Central memory CD8-positive, alpha-beta T cell (primary cell): ENCODE data around the gene CTSC.

ENCODE experiments used
- ATAC-seq: fragments of 150-1000 bp; cut with Tn5 transposase; replicated peaks from 2 replicates; pipeline ENCODE4 v1.10.0; 2022; ENCODE audit warnings: mild to moderate bottlenecking, moderate FRiP score, moderate number of reproducible peaks; ENCODE audit not compliant: poor library complexity, severe bottlenecking; ENCODE audit errors: extremely low read depth
- DNase-seq, 2 donors: peaks; one replicate each; pipeline ENCODE4 v3.0.0; 2021; ENCODE audit warnings: low spot score in 2 of 2
- H3K27ac Mint-ChIP-seq: one replicate; pipeline ENCODE4 v1.8.0; 2022; ENCODE audit warnings: low read depth, mild to moderate bottlenecking, moderate library complexity, mixed read lengths
- H3K27me3 Mint-ChIP-seq: one replicate; pipeline ENCODE4 v1.8.0; 2022; ENCODE audit warnings: mixed read lengths
- H3K36me3 Mint-ChIP-seq: one replicate; pipeline ENCODE4 v1.8.0; 2022; ENCODE audit warnings: mild to moderate bottlenecking, moderate library complexity, mixed read lengths; ENCODE audit not compliant: insufficient read depth
- H3K4me1 Mint-ChIP-seq: one replicate; pipeline ENCODE4 v1.8.0; 2022; ENCODE audit warnings: mixed read lengths
- H3K4me3 Mint-ChIP-seq: one replicate; pipeline ENCODE4 v1.8.0; 2022; ENCODE audit warnings: mild to moderate bottlenecking, moderate library complexity, mixed read lengths
- H3K9me3 Mint-ChIP-seq: one replicate; pipeline ENCODE4 v1.8.0; 2022; ENCODE audit warnings: mixed read lengths

The CTSC gene

DNA sequence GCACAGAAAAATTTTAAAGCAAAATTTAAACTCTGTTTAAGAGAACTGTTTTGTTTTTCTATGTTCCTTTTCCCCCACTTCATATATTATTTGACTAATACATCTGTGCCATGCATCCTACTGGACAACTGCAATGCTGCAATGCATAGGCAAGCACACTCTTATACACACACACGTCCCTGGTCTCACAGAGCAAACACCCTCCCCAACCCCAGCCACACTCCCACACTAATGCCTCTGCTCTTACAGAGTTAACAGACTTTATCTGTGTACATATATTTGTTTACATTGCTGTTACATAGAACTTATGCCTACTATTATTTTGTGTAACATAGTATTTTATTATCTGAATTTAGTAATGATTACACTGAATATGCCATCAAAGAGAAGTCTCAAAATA lies 25.5 kb upstream of the CTSC start:
- H3K27me3 Mint-ChIP-seq = no peaks in the 10 kb centered on the region
- peaks cover 33% of the 10 kb centered on the region for H3K4me1 Mint-ChIP-seq
- H3K4me3 Mint-ChIP-seq = no peak overlapping the region
- H3K36me3 Mint-ChIP-seq = no peaks in the 10 kb centered on the region
- no peak for DNase-seq
- H3K27ac Mint-ChIP-seq = no peak overlapping the region
- no peaks in the 10 kb centered on the region for H3K9me3 Mint-ChIP-seq
- ATAC-seq = no peak

DNA sequence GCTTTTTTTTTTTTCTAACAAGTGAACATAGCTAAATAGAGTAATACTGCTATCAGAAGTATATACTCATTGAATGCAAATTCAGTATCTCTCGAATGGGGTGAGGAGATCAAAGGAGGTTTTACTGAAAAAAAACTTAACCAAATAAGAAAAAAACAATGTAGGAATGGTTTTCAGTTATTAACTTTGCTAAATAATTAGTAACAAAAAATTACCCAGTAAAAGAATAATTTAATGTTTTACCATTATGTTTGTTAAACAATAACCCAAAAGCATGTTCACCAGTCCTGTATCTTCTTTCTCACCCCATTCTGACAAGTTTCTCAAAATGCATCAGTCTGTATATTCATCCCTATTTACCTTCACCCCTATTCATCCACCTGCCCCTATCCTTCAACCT lies 22.6 kb upstream of the CTSC start:
- no peaks in the 10 kb centered on the region for H3K9me3 Mint-ChIP-seq
- no peak overlapping the region for H3K4me3 Mint-ChIP-seq
- peak overlapping the region; percentile 17 for H3K27ac Mint-ChIP-seq
- DNase-seq (no peak), ATAC-seq (no peak)
- no peaks in the 10 kb centered on the region for H3K36me3 Mint-ChIP-seq
- H3K27me3 Mint-ChIP-seq = no peaks in the 10 kb centered on the region
- H3K4me1 Mint-ChIP-seq = peaks cover 40% of the 10 kb centered on the region

DNA sequence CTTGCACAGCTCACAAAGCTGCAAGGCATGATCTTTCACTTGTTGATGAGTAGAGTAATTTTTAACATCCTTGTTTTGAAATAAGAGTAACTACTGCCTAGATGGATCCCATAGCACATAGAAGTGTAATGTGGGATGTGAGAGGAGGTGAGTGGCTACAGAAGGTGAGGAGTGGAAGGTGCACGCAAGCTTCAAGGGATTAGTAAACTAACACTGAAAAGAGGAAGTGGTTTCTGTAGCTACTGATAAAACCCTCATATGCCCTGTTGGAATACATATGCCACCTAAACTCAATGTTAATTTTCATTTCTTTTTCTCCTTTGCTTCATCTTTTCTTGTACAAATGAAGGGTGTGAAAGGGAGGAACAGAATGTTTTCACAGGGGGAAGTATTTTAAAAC lies 22.0 kb upstream of the CTSC start:
- H3K4me3 Mint-ChIP-seq = peak overlapping the region; percentile 29
- ATAC-seq (peak; percentile 57), DNase-seq (no peak)
- H3K27ac Mint-ChIP-seq = peak overlapping the region; percentile 17
- no peaks in the 10 kb centered on the region for H3K27me3 Mint-ChIP-seq
- no peaks in the 10 kb centered on the region for H3K9me3 Mint-ChIP-seq
- peaks cover 45% of the 10 kb centered on the region for H3K4me1 Mint-ChIP-seq
- H3K36me3 Mint-ChIP-seq = no peaks in the 10 kb centered on the region

DNA sequence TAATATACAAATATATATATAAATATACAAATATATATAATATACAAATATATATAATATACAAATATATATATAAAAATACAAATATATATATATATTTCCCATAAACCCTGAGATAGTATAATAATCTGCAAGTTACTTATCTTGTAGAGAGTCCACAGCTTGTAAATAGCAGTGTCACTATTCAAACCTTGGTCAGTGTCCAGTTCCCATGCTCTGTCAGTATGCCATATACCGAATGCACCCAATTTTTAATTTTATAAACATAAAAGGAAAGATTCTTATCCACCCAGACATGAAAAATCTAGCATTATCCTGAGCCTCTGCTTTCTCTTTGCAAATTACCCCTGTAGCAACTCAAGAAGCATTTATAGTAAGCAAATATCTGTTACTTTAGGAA lies 21.6 kb upstream of the CTSC start:
- Mint-ChIP-seq H3K27me3 (no peaks in the 10 kb centered on the region), H3K27ac (peak overlapping the region; percentile 17), H3K9me3 (no peaks in the 10 kb centered on the region), H3K36me3 (no peaks in the 10 kb centered on the region), H3K4me1 (peaks cover 45% of the 10 kb centered on the region), H3K4me3 (peak overlapping the region; percentile 29)
- ATAC-seq (no peak), DNase-seq (no peak)

DNA sequence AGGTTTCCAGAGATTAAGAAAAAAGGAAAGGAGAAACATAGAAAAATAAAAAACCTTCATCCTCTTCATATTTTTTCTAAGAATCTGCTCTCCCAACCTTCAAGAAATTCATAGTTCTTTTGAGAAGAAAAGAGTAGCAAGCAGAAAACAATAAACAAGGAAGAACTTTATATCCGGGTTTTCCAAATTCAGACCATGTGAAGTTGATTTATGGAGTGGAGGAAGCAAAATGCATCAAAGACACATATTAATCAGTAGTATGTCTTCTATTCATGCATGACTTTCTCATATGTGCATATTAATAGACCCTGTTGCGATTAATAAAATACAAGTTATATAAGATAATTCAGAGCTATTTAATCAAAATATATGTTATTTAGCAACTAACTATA lies 20.5 kb upstream of the CTSC start:
- Mint-ChIP-seq H3K4me1 (peaks cover 44% of the 10 kb centered on the region), H3K27ac (peak overlapping the region; percentile 86), H3K36me3 (no peaks in the 10 kb centered on the region), H3K9me3 (no peaks in the 10 kb centered on the region), H3K4me3 (peak overlapping the region; percentile 50), H3K27me3 (no peaks in the 10 kb centered on the region)
- no peak for DNase-seq
- ATAC-seq = no peak

DNA sequence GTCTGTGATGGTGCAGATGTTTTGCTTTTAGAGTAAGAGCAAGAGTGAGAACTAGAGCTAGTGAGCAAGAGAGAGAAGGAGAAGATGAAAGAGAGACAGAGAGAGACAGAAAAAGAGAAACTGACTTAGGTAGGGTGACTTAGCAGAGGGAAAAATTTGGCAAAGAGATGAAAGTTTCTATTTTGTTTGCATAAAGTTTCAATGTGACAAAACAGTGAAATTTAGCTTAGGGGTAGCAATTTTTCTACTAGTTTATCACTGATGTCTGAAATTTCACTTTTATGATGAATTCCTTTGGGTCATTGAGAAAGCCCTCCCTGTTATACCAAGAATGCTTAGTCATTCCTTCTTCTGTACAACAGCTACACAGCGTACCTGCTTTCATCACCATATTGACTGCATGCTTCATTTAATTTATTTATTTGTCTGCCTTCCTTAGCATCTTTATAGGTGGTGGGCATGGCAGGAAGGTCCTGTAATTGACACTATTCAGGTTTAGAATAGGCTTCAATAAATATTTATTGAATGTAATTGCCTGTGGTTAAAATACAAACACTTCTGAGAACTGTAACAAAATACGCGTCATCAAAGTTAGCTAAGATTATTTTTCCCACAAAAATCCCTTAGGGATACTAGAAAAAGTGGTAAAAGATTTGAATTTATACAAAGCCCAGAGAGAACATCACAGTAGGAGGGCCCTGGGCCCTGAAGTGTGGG lies 19.9 kb upstream of the CTSC start:
- Mint-ChIP-seq H3K36me3 (no peaks in the 10 kb centered on the region), H3K4me3 (peak overlapping the region; percentile 50), H3K9me3 (no peaks in the 10 kb centered on the region), H3K4me1 (peaks cover 44% of the 10 kb centered on the region), H3K27me3 (no peaks in the 10 kb centered on the region), H3K27ac (peak overlapping the region; percentile 86)
- DNase-seq = no peak
- ATAC-seq = no peak

DNA sequence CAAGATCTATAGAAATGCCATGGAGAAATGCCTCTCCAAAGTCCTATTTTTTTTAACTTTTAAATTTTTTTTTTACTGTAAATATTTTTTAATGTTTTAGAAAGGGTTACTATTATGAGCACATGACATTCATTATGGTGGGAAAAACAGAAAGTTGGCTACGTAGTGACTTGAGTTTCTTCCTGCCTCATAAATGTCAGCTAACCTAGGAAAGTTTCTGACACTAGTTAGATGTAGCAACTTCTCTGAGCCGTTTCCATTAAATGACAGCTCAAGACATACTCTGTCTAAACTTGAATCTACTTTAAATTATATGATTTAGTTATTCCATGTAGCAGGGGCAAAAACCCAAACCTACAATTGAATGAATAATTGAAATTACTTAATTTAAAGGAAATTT lies 18.4 kb upstream of the CTSC start:
- Mint-ChIP-seq H3K4me1 (peaks cover 44% of the 10 kb centered on the region), H3K4me3 (no peak overlapping the region), H3K9me3 (no peaks in the 10 kb centered on the region), H3K27me3 (no peaks in the 10 kb centered on the region), H3K36me3 (no peaks in the 10 kb centered on the region), H3K27ac (no peak overlapping the region)
- DNase-seq (no peak), ATAC-seq (no peak)

DNA sequence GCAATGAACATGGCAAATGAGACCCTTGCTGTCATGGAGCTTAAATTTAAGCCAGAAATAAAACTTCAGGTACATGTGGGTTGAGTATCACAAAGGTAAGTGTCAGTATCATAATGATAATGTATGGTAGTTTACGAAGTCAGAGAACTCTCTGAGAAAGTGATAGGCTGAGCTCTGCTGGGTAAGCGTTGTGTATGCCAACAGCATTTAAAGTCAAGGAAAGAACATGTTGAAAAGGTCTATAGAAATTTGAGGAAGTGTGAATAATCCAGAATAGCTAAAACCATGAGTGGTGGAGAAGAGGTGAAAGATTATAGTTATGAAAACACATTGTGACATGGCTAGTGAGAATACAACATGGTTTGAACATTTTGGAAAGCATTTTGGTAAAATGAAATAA lies 17.4 kb upstream of the CTSC start:
- H3K9me3 Mint-ChIP-seq = no peaks in the 10 kb centered on the region
- H3K27me3 Mint-ChIP-seq = no peaks in the 10 kb centered on the region
- ATAC-seq (no peak), DNase-seq (no peak)
- peak overlapping the region; percentile 86 for H3K27ac Mint-ChIP-seq
- peak overlapping the region; percentile 36 for H3K4me3 Mint-ChIP-seq
- H3K36me3 Mint-ChIP-seq = no peaks in the 10 kb centered on the region
- peaks cover 37% of the 10 kb centered on the region for H3K4me1 Mint-ChIP-seq

DNA sequence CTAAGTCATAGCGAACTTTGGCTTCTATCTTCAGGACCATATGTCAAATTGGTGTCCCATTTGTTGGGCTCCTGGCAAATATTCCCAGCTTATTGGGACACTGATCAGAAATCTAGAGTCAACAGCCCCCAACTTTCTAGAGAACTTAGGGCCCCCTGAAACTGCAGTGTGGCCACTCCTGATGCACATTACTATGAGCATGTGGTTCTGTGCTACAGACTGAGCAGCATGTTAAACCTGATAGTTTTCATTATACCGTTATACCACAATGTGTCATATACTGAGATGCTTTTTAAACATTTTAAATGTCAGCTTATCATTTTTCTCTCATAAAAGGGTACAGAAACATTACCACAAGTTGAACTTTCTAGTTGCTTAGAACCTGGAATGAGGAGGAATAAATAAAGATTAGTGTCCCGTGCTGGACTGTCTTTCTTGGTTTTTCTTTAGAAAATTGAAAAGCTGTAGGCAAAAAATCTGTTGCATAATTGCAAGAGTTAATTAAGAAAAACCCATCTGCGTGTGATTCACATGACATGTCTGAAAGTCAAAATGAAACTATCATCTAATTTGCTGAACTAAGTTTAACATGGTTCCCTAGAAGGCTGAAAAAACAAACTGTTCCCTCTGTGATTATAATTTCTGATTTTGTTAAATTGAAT lies 16.4 kb upstream of the CTSC start:
- H3K9me3 Mint-ChIP-seq = no peaks in the 10 kb centered on the region
- peak overlapping the region; percentile 86 for H3K27ac Mint-ChIP-seq
- peak; percentile 71 for ATAC-seq

DNA sequence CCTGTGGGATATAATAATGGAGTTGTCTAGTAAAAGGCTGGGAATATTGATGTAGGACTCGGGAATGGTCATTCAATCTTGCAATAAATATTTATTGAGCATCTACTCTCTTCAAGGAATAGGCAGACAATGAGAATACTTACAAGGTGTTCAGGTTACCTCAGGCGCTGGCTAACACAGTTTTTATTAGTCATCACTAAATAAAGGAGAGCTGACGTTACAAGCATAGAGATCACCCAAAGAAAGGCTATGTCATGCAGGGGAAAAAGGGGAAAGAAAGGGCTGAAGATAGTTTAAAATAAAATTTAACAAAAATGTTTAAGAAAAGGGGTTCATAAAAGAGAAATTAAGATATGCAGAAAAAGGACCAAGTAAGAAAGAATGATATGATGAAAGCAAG lies 15.8 kb upstream of the CTSC start:
- DNase-seq (no peak), ATAC-seq (no peak)
- H3K27ac Mint-ChIP-seq = peak overlapping the region; percentile 86
- H3K9me3 Mint-ChIP-seq = no peaks in the 10 kb centered on the region
- H3K4me3 Mint-ChIP-seq = peak overlapping the region; percentile 31
- H3K36me3 Mint-ChIP-seq = no peaks in the 10 kb centered on the region
- H3K4me1 Mint-ChIP-seq = peaks cover 30% of the 10 kb centered on the region
- no peaks in the 10 kb centered on the region for H3K27me3 Mint-ChIP-seq

More for the DNA sequence above, 16.4 kb upstream of the CTSC start:
- Mint-ChIP-seq H3K4me1 (peaks cover 30% of the 10 kb centered on the region), H3K27me3 (no peaks in the 10 kb centered on the region), H3K4me3 (peak overlapping the region; percentile 31), H3K36me3 (no peaks in the 10 kb centered on the region)
- DNase-seq = no peak

DNA sequence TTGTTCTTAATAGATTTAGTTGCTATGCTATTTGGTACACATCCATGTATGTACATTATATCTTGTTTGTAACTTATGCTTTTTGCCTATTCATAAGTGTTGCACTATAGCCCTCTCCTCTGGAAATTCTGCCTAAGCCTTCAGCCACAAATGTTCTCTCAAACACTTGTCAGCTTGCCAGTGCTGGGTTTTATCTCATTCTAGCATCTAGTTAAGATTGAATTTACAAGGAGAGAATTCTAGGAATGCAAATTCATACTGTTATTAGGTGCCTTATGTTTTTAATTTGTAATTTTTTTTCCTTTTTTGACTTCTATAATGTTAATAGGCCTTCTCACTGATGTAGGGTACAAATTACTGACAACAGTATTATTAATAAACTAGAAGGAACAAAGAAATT lies 14.6 kb upstream of the CTSC start:
- Mint-ChIP-seq H3K9me3 (no peaks in the 10 kb centered on the region), H3K27me3 (no peaks in the 10 kb centered on the region), H3K4me3 (no peak overlapping the region), H3K27ac (no peak overlapping the region), H3K4me1 (peaks cover 19% of the 10 kb centered on the region), H3K36me3 (no peaks in the 10 kb centered on the region)
- DNase-seq = no peak
- no peak for ATAC-seq

DNA sequence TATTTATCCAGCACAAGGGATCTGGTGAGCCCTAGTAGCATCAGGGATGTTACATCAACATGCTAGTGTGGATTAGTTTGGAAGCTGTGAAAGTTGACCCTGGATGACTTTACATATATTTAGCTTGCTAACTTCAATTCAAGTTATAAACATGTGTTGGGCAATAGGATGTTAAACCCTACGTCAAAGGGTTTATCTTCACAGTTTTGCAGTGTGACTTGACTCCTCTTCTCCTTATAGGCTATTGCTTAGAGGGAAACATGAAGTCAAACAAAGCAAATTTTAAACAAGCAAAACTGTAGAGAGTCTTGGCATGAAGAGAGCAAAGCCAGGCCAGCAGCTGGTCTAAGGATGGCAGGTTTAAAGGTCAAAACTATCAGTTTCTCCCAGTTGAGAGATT lies 11.3 kb upstream of the CTSC start:
- ATAC-seq (no peak), DNase-seq (no peak)
- no peak overlapping the region for H3K27ac Mint-ChIP-seq
- no peaks in the 10 kb centered on the region for H3K36me3 Mint-ChIP-seq
- H3K27me3 Mint-ChIP-seq = no peaks in the 10 kb centered on the region
- no peaks in the 10 kb centered on the region for H3K9me3 Mint-ChIP-seq
- H3K4me3 Mint-ChIP-seq = no peak overlapping the region
- peaks cover 35% of the 10 kb centered on the region for H3K4me1 Mint-ChIP-seq

DNA sequence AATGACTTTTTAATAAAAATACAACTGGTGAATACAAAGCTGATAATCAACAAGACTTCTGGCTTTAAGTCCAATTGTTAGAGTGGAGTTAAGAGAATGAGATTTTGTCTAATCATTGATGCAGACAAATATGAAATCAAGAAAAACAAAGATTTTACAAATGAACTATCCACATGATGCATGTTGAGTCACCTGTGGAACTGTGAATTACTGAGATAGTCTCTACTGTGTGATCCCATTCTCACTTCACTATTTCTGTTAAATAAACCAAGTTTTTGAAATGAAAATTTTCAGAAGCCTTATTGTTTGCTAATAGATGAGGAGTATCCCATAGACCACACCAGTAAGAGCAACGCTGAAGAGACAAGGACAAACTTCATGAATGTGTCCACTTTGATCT lies 8.4 kb upstream of the CTSC start:
- H3K9me3 Mint-ChIP-seq = no peaks in the 10 kb centered on the region
- no peak overlapping the region for H3K4me3 Mint-ChIP-seq
- no peaks in the 10 kb centered on the region for H3K36me3 Mint-ChIP-seq
- H3K27me3 Mint-ChIP-seq = no peaks in the 10 kb centered on the region
- ATAC-seq = no peak
- DNase-seq = no peak
- peak overlapping the region; percentile 69 for H3K27ac Mint-ChIP-seq
- H3K4me1 Mint-ChIP-seq = peaks cover 44% of the 10 kb centered on the region
